Left lung (tissue), 10 donors: ENCODE measurements around the gene UBE2D4. TPM values are rescaled to one million over a fixed set of nuclear protein-coding genes. Genes with fewer than 3 reads are reported as not detected.

Experiments
- ATAC-seq: fragments of 200-7000 bp; cut with Tn5 transposase; one replicate; pipeline ENCODE4 v1.9.1; 2020; ENCODE audit warnings: moderate library complexity
- DNase-seq, 4 donors: peaks; one replicate each; pipeline ENCODE4 v3.0.0-alpha.2; 2013 to 2020
- H3K27ac ChIP-seq, 2 donors: fragments of 200-600 bp; sonication (generic) in 1 of 2; one replicate each; pipeline versions ENCODE4 v1.5.0 to v1.8.0; 2020 to 2021
- H3K27me3 ChIP-seq, 2 donors: fragments of 200-600 bp; sonication (generic) in 1 of 2; one replicate each; pipeline versions ENCODE4 v1.5.0 to v1.8.0; 2020 to 2021
- H3K36me3 ChIP-seq, 2 donors: fragments of 200-600 bp; sonication (generic) in 1 of 2; one replicate each; pipeline versions ENCODE4 v1.5.0 to v1.8.0; 2020 to 2021
- H3K4me1 ChIP-seq, 2 donors: fragments of 200-600 bp; one replicate each; pipeline ENCODE4 v1.8.0; 2021
- H3K4me3 ChIP-seq, 2 donors: fragments of 200-600 bp; sonication (generic) in 1 of 2; one replicate each; pipeline versions ENCODE4 v1.5.0 to v1.8.0; 2020 to 2021; ENCODE audit warnings: mild to moderate bottlenecking in 1 of 2
- H3K9me3 ChIP-seq, 2 donors: fragments of 200-600 bp; sonication (generic) in 1 of 2; one replicate each; pipeline versions ENCODE4 v1.5.0 to v1.8.0; 2020 to 2021
- CTCF ChIP-seq, 2 donors: fragments of 200-600 bp; sonication (generic) in 1 of 2; IDR thresholded peaks; one replicate each; pipeline versions ENCODE4 v1.5.0 to v1.8.0; 2021; ENCODE audit warnings: antibody characterized with exemption in 2 of 2
- intact Hi-C, 2 donors: fragments of 100-400 bp; cut with DNase I; formaldehyde crosslinking; loops; one replicate each; pipeline versions ENCODE4 v1.11.2 to v1.14.2; 2022
- polyA plus RNA-seq, 6 donors: library from polyadenylated mRNA; unstranded; fragments of 120-200 nt; gene quantifications; one replicate each; pipeline ENCODE4 v1.2.1, GENCODE V29; 2013; ENCODE audit not compliant: insufficient read length in 6 of 6
- total RNA-seq, 2 donors: library from RNA; stranded (reverse); fragmentation: NEBNext Ultra II Directional; extraction: Animal tissue kit (Norgen Biotek cat#: 25700); gene quantifications; one replicate each; pipeline ENCODE4 v1.2.1, GENCODE V29; 2021
- donor health status: DM: no; HTN: yes; CAD: no.
- donor health status: DM: no; HTN: no; CAD: no.

The UBE2D4 gene
- total and polyA plus RNA-seq, 8 donors: 15.2 to 26.4 (median 16.6) TPM

GRCh38 chr7:43902542-43903054 lies 23.6 kb upstream of the UBE2D4 start:
- ATAC-seq: no peak
- H3K27ac ChIP-seq: no peak overlapping the region
- no peaks in the 10 kb centered on the region for H3K27me3 ChIP-seq
- H3K4me3 ChIP-seq: no peak overlapping the region
- TF ChIP-seq CTCF (IDR thresholded peaks at IDR 0.05): no peak
- H3K9me3 ChIP-seq: no peaks in the 10 kb centered on the region
- no peaks in the 10 kb centered on the region for H3K36me3 ChIP-seq
- intact Hi-C loops: no loop called here
- DNase-seq: no peak
- peaks cover 17 to 27% of the 10 kb centered on the region in 2 donors for H3K4me1 ChIP-seq

- Histone ChIP-seq H3K4me3 (peak overlapping the region in 1 of 2 donors; percentile 68), H3K27me3 (no peaks in the 10 kb centered on the region), H3K27ac (peak overlapping the region in 1 of 2 donors; percentile 80), H3K9me3 (no peaks in the 10 kb centered on the region), H3K4me1 (peaks cover 17 to 27% of the 10 kb centered on the region in 2 donors), H3K36me3 (no peaks in the 10 kb centered on the region)
- intact Hi-C loops: no loop called here
- DNase-seq: no peak
- ATAC-seq: no peak
- no peak for TF ChIP-seq CTCF (IDR thresholded peaks at IDR 0.05)
These were observed 21.6 kb upstream of the UBE2D4 start for GRCh38 chr7:43904533-43905208.

- H3K27ac ChIP-seq: peak overlapping the region; percentile 80
- intact Hi-C loops: no loop called here
- TF ChIP-seq CTCF (IDR thresholded peaks at IDR 0.05): no peak
- DNase-seq (peak in 1 of 4 donors; percentile 32), ATAC-seq (peak; percentile 56)
- peaks cover 17 to 27% of the 10 kb centered on the region in 2 donors for H3K4me1 ChIP-seq
- H3K4me3 ChIP-seq: peak overlapping the region; percentile 56 to 68
- no peaks in the 10 kb centered on the region for H3K36me3 ChIP-seq
- no peaks in the 10 kb centered on the region for H3K27me3 ChIP-seq
- no peaks in the 10 kb centered on the region for H3K9me3 ChIP-seq
These were observed 20.9 kb upstream of the UBE2D4 start for GRCh38 chr7:43905209-43905946.

GRCh38 chr7:43905956-43906330 lies 20.3 kb upstream of the UBE2D4 start:
- intact Hi-C loops: no loop called here
- H3K4me3 ChIP-seq: peak overlapping the region; percentile 56 to 68
- DNase-seq: peak; percentile 35 to 80 (median 51)
- no peak for TF ChIP-seq CTCF (IDR thresholded peaks at IDR 0.05)
- ATAC-seq: peak; percentile 49
- peak overlapping the region; percentile 80 for H3K27ac ChIP-seq
- no peaks in the 10 kb centered on the region for H3K36me3 ChIP-seq
- peaks cover 17 to 27% of the 10 kb centered on the region in 2 donors for H3K4me1 ChIP-seq
- no peaks in the 10 kb centered on the region for H3K27me3 ChIP-seq
- no peaks in the 10 kb centered on the region for H3K9me3 ChIP-seq
